GM20000 (cell line): ENCODE results near the gene MALAT1.

Experiments
- DNase-seq: peaks from one replicate; pipeline ENCODE4 v3.0.0; 2012; ENCODE audit warnings: low spot score
- CTCF ChIP-seq: IDR thresholded peaks from 2 replicates; pipeline ENCODE4 v1.5.1; 2012; ENCODE audit warnings: mild to moderate bottlenecking, control low read depth; ENCODE audit errors: extremely low read depth, missing control alignments

The MALAT1 gene

GRCh38 chr11:65553301-65554001, 54.6 kb downstream of the MALAT1 start:
- DNase-seq: peak; percentile 71
- no peak for TF ChIP-seq CTCF

- TF ChIP-seq CTCF: no peak
- no peak for DNase-seq
Observed at GRCh38 chr11:65554057-65554818, 55.4 kb downstream of the MALAT1 start.

GRCh38 chr11:65554842-65555430, 56.1 kb downstream of the MALAT1 start:
- no peak for TF ChIP-seq CTCF
- DNase-seq: no peak

- DNase-seq: no peak
- no peak for TF ChIP-seq CTCF
Observed at GRCh38 chr11:65555693-65556231, 56.9 kb downstream of the MALAT1 start.
